ENCODE measurements around the gene KIF26A. TPM values are rescaled to one million over a fixed set of nuclear protein-coding genes. Genes with fewer than 3 reads are reported as not detected.

The KIF26A gene
- total RNA-seq, 6 donors from 2014 or later: 1.8 to 7.3 (median 3.5) TPM

DNA sequence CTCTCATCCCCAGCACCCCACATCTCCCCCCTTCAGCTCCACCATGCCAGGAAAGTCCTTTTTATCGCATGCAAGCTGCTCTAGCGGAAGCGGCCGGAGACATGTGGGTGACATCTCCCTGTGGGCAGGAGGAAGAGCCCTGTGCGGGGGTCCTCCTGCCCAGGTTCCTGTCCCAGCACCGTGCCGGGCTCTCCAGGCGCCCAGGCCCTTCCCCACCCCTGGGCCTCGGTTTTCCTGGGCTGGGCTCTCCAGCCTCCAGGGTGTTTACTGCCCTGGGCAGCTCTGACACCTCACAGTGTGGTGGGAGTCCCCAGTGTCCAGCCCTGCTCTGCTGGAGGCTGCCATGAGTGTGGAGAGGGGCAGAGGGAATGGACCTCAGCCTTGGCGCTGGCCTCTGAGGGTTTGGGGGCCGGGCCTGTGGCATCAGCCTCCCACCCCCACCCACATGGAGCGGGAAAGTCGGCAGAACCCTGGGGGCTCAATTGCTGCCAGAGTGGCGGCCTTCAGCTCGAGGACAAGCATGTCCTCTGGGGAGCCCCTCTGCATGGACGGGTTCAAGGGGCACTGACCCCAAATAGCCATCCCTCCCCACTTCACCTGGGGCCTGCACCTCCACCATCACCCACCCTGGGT lies 36.0 kb upstream of the KIF26A start:
- 74% methylated on average over 15 of the region's 16 CpGs; no CpG with 5 or more reads in 1 of the 2 donors for whole genome bisulfite sequencing, 2 donors
- DNase-seq (peak in 1 of 2 donors; percentile 64), ATAC-seq (ENCODE audit: low FRiP score in 2 of 2) (no peak)
- no peaks in the 10 kb centered on the region for H3K27me3 ChIP-seq
- TF ChIP-seq, protein P1, sequence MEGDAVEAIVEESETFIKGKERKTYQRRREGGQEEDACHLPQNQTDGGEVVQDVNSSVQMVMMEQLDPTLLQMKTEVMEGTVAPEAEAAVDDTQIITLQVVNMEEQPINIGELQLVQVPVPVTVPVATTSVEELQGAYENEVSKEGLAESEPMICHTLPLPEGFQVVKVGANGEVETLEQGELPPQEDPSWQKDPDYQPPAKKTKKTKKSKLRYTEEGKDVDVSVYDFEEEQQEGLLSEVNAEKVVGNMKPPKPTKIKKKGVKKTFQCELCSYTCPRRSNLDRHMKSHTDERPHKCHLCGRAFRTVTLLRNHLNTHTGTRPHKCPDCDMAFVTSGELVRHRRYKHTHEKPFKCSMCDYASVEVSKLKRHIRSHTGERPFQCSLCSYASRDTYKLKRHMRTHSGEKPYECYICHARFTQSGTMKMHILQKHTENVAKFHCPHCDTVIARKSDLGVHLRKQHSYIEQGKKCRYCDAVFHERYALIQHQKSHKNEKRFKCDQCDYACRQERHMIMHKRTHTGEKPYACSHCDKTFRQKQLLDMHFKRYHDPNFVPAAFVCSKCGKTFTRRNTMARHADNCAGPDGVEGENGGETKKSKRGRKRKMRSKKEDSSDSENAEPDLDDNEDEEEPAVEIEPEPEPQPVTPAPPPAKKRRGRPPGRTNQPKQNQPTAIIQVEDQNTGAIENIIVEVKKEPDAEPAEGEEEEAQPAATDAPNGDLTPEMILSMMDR (IDR thresholded peaks at IDR 0.05): no peak
- TF ChIP-seq POLR2A (IDR thresholded peaks at IDR 0.05) (no peak), EP300 (IDR thresholded peaks at IDR 0.05) (no peak)
- no peak overlapping the region for H3K27ac ChIP-seq
- H3K36me3 ChIP-seq: no peaks in the 10 kb centered on the region
- no peaks in the 10 kb centered on the region for H3K9me3 ChIP-seq
- peaks cover 4 to 50% (median 20%) of the 10 kb centered on the region in 4 donors for H3K4me1 ChIP-seq
- H3K4me3 ChIP-seq: no peak overlapping the region

DNA sequence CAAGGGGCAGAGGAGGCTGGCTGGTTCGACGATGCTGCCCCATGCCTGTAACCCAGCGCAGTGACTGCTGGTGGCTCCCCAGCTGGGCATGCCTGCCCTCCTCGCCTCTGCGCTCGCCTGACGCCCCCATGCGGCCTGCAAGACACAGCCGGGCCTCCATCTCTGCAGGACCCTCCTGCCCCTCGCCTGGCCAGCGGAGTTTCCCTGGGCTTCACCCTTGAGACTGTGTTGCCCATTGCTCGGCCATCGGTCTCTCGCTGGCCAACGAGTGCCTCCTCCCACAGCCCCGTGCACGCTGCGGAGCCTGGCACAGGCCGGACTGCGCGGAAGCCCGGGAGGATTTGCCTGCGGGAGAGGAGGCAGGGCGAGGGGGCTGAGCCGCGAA lies 35.3 kb upstream of the KIF26A start:
- TF ChIP-seq EP300 (IDR thresholded peaks at IDR 0.05) (no peak), POLR2AphosphoS5 (IDR thresholded peaks at IDR 0.05) (no peak), POLR2A (IDR thresholded peaks at IDR 0.05) (no peak)
- TF ChIP-seq, protein P1 (IDR thresholded peaks at IDR 0.05): no peak
- no peak overlapping the region for H3K27ac ChIP-seq

DNA sequence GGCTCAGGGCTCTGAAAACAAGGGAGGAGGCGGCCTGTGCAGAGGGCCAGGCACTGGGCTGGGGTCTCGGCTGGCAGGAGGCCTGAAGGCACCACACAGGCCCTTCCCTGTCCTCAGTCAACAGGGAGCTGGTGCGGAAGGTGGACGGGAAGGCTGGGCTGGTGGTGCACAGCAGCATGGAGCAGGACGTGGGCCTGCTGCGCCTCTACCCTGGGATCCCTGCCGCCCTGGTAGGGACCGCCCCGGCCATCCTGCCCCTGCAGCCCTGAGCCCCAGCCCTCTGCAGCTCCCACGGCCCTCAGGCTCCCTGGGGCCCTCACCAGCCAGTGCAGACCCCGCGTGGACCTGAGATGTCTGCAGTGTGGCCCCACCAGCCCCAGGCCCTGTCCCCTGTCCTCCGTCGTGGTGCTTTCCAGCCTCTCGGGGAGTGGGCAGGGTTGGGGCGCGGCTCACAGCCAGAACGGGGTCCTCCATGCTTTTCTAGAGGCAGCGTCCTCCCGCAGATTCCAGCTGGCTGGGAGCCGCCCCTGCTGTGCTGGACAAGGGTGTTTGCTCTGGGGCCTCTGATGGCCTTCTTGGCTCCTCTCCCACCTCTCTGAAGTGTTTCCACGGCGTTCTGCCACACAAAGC lies 34.8 kb upstream of the KIF26A start:
- Histone ChIP-seq H3K4me3 (no peak overlapping the region), H3K9me3 (no peaks in the 10 kb centered on the region), H3K36me3 (no peaks in the 10 kb centered on the region), H3K27ac (no peak overlapping the region), H3K27me3 (no peaks in the 10 kb centered on the region), H3K4me1 (peaks cover 4 to 57% (median 23%) of the 10 kb centered on the region in 4 donors)
- ATAC-seq (ENCODE audit: low FRiP score in 2 of 2) (no peak), DNase-seq (peak in 1 of 2 donors; percentile 79)
- 53 to 69% methylated on average over 15 to 23 of the region's 23 CpGs for WGBS, 2 donors
- TF ChIP-seq, protein P1 (IDR thresholded peaks at IDR 0.05): no peak
- no peak for TF ChIP-seq EP300 (IDR thresholded peaks at IDR 0.05)
- no peak for TF ChIP-seq POLR2AphosphoS5 (IDR thresholded peaks at IDR 0.05)
- TF ChIP-seq POLR2A (IDR thresholded peaks at IDR 0.05): no peak

More for the DNA sequence above, 35.3 kb upstream of the KIF26A start:
- H3K4me3 ChIP-seq: no peak overlapping the region
- H3K36me3 ChIP-seq: no peaks in the 10 kb centered on the region
- peaks cover 4 to 52% (median 21%) of the 10 kb centered on the region in 4 donors for H3K4me1 ChIP-seq
- no peaks in the 10 kb centered on the region for H3K27me3 ChIP-seq
- ATAC-seq (ENCODE audit: low FRiP score in 2 of 2): no peak
- DNase-seq: peak in 1 of 2 donors; percentile 81
- 80 to 89% methylated on average over 21 to 26 of the region's 26 CpGs for WGBS, 2 donors
- no peaks in the 10 kb centered on the region for H3K9me3 ChIP-seq

DNA sequence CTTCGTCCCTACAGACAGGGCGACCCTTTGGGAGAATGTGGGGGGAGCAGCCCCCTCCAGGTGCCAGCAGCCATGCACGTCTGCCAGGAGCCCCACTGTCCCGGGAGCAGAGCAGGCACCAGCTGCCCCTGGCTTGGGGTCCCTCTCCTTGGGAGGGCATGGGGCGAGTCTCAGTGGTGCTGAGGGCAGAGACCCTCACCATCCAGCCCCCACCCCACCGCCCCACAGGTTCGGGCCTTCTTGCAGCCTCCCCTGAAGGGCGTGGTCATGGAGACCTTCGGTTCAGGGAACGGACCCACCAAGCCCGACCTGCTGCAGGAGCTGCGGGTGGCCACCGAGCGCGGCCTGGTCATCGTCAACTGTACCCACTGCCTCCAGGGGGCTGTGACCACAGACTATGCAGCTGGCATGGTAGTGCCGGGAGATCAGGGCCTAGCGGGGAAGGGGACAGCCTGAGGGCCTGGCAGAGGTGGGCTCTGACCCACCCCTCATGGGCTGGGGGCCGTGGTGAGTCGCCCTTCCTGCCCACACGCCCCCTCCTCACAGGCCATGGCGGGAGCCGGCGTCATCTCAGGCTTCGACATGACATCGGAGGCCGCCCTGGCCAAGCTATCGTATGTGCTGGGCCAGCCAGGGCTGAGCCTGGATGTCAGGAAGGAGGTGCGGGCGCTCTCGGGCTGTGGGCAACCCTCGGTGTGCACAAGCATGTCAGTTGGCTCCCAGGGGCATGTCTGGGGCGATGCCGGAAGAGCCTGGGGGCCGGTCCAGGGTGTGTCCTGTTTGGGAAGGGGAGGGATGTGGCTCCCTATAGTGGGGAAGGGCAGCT lies 34.1 kb upstream of the KIF26A start:
- peak in 1 of 2 donors; percentile 78 for DNase-seq

More for the DNA sequence above, 34.1 kb upstream of the KIF26A start:
- TF ChIP-seq EP300 (IDR thresholded peaks at IDR 0.05) (no peak), POLR2A (IDR thresholded peaks at IDR 0.05) (no peak), POLR2AphosphoS5 (IDR thresholded peaks at IDR 0.05) (no peak)
- TF ChIP-seq, protein P1 (IDR thresholded peaks at IDR 0.05): no peak
- Histone ChIP-seq H3K4me3 (no peak overlapping the region), H3K27ac (no peak overlapping the region), H3K36me3 (no peaks in the 10 kb centered on the region), H3K9me3 (no peaks in the 10 kb centered on the region), H3K27me3 (no peaks in the 10 kb centered on the region), H3K4me1 (peaks cover 4 to 56% (median 23%) of the 10 kb centered on the region in 4 donors)
- WGBS, 2 donors: 68 to 83% methylated on average over 16 to 32 of the region's 35 CpGs
- no peak for ATAC-seq (ENCODE audit: low FRiP score in 2 of 2)
